HEK293 (cell line): ENCODE results near the gene CAMK2N2.

Experiments
- BCL11B ChIP-seq: fragments of 450-650 bp; formaldehyde crosslinking; IDR thresholded peaks from 2 replicates; pipeline ENCODE4 v1.5.1; 2016; ENCODE audit warnings: low read depth, missing biosample characterization, missing genetic modification characterization
- IKZF3 ChIP-seq: fragments of 450-650 bp; IDR thresholded peaks from 2 replicates; pipeline ENCODE4 v1.5.0; 2018; ENCODE audit warnings: missing biosample characterization, mild to moderate bottlenecking, missing genetic modification characterization, moderate library complexity
- KLF1 ChIP-seq: fragments of 450-650 bp; formaldehyde crosslinking; IDR thresholded peaks from 2 replicates; pipeline ENCODE4 v1.5.1; 2016; ENCODE audit warnings: missing biosample characterization, missing genetic modification characterization
- KLF16 ChIP-seq: fragments of 450-650 bp; formaldehyde crosslinking; IDR thresholded peaks from 2 replicates; pipeline ENCODE4 v1.5.1; 2017; ENCODE audit warnings: missing biosample characterization, missing genetic modification characterization
- KLF7 ChIP-seq: fragments of 450-650 bp; formaldehyde crosslinking; IDR thresholded peaks from 2 replicates; pipeline ENCODE4 v1.5.1; 2016; ENCODE audit warnings: missing biosample characterization, missing genetic modification characterization, borderline replicate concordance
- OVOL3 ChIP-seq: fragments of 450-650 bp; formaldehyde crosslinking; IDR thresholded peaks from 2 replicates; pipeline ENCODE4 v1.5.1; 2016; ENCODE audit warnings: missing biosample characterization, missing genetic modification characterization
- SP2 ChIP-seq: fragments of 450-650 bp; formaldehyde crosslinking; IDR thresholded peaks from 2 replicates; pipeline ENCODE4 v1.5.1; 2016; ENCODE audit warnings: missing biosample characterization, missing genetic modification characterization
- WT1 ChIP-seq: fragments of 450-650 bp; formaldehyde crosslinking; IDR thresholded peaks from 2 replicates; pipeline ENCODE4 v1.5.1; 2016; ENCODE audit warnings: missing biosample characterization, missing genetic modification characterization
- ZBTB7A ChIP-seq: fragments of 450-650 bp; formaldehyde crosslinking; IDR thresholded peaks from 2 replicates; pipeline ENCODE4 v1.5.1; 2016; ENCODE audit warnings: low read depth, missing biosample characterization, missing genetic modification characterization
- ZEB2 ChIP-seq: fragments of 450-650 bp; formaldehyde crosslinking; IDR thresholded peaks from 2 replicates; pipeline ENCODE4 v1.5.1; 2016; ENCODE audit warnings: missing biosample characterization, missing genetic modification characterization
- ZFHX2 ChIP-seq: fragments of 450-650 bp; formaldehyde crosslinking; conservative IDR thresholded peaks from 2 replicates; pipeline ENCODE4 v1.5.1; 2016; ENCODE audit warnings: missing biosample characterization, missing genetic modification characterization
- ZNF112 ChIP-seq: fragments of 450-650 bp; formaldehyde crosslinking; IDR thresholded peaks from 2 replicates; pipeline ENCODE4 v1.5.0; 2017; ENCODE audit warnings: missing biosample characterization, missing genetic modification characterization
- ZNF48 ChIP-seq: fragments of 450-650 bp; formaldehyde crosslinking; IDR thresholded peaks from 2 replicates; pipeline ENCODE4 v1.5.1; 2016; ENCODE audit warnings: missing biosample characterization, missing genetic modification characterization
- ZNF558 ChIP-seq: fragments of 450-650 bp; formaldehyde crosslinking; IDR thresholded peaks from 2 replicates; pipeline ENCODE4 v1.5.1; 2016; ENCODE audit warnings: missing biosample characterization, missing genetic modification characterization
- ZNF571 ChIP-seq: fragments of 450-650 bp; formaldehyde crosslinking; IDR thresholded peaks from 2 replicates; pipeline ENCODE4 v1.5.0; 2017; ENCODE audit warnings: missing biosample characterization, missing genetic modification characterization
- ZNF658 ChIP-seq: fragments of 450-650 bp; formaldehyde crosslinking; IDR thresholded peaks from 2 replicates; pipeline ENCODE4; 2016; ENCODE audit warnings: missing biosample characterization, missing genetic modification characterization
- ZXDB ChIP-seq: fragments of 450-650 bp; formaldehyde crosslinking; IDR thresholded peaks from 2 replicates; pipeline ENCODE4 v1.5.1; 2016; ENCODE audit warnings: missing biosample characterization, missing genetic modification characterization
- TF ChIP-seq, protein P1 (sequence below): fragments of 450-650 bp; formaldehyde crosslinking; IDR thresholded peaks from 2 replicates; pipeline ENCODE4 v1.5.1; 2016; ENCODE audit warnings: missing biosample characterization, missing genetic modification characterization
- TF ChIP-seq, protein P2 (sequence below): fragments of 450-650 bp; formaldehyde crosslinking; conservative IDR thresholded peaks from 2 replicates; pipeline ENCODE4 v1.5.1; 2016; ENCODE audit warnings: low read depth, missing biosample characterization, missing genetic modification characterization
- TF ChIP-seq, protein P3 (sequence below): fragments of 450-650 bp; formaldehyde crosslinking; IDR thresholded peaks from 2 replicates; pipeline ENCODE4 v1.5.1; 2016; ENCODE audit warnings: missing biosample characterization, missing genetic modification characterization
- TF ChIP-seq, protein P4 (sequence below): fragments of 450-650 bp; formaldehyde crosslinking; IDR thresholded peaks from 2 replicates; pipeline ENCODE4 v1.5.1; 2017; ENCODE audit warnings: missing biosample characterization, mild to moderate bottlenecking, missing genetic modification characterization, moderate library complexity
- TF ChIP-seq, protein P5 (sequence below): fragments of 450-650 bp; formaldehyde crosslinking; IDR thresholded peaks from 2 replicates; pipeline ENCODE4 v1.5.1; 2017; ENCODE audit warnings: missing biosample characterization, missing genetic modification characterization
- TF ChIP-seq, protein P6 (sequence below): fragments of 450-650 bp; formaldehyde crosslinking; IDR thresholded peaks from 2 replicates; pipeline ENCODE4 v1.5.1; 2016; ENCODE audit warnings: missing biosample characterization, missing genetic modification characterization

The CAMK2N2 gene

DNA sequence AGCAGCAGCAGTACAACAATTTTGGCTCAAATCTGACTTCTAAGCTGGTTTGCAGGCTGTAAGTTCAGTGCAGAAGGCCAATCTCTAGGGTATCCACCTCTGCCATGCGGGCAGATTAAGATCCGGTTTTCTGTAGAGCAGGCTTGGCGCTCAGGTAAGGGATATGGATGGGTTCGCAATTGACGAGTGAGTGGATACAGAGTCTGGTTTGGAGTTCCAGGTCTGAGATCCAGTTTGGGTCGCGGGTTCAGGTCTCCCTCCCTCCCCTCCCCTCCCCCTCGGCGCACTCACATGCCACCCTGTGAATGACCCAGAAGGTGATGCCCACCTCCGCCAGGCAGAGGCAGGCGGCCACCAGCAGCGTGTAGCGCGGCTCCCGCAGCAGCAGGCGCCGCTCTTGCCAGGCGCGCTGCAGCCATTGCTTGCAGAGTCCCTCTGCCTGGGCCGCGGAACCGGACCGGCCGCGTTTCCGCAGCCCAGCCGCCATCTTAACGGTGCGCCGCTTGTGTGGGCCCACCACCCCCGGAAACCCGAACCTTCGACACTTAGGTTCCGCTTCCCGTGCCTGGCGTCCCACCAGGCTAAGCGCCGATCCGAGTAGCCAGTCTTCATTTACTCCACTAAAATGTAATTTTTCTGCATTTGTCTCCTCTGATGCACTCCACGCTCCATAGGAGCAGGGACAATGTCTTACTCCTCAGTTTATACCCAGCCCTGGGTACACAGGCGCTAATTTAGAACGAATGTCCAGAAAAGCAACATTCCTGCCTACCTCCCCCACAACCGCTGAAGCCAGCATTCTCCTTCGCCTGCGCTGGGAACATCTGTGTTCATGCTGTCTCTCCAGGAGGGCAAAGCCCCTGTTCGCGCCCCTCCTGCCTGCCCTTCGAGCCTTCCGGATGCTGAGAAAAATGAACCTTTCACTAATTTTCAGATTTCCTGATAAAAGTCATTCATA, 12.6 kb downstream of the CAMK2N2 start, which contains the start of gene ALG3 (continued):
- TF ChIP-seq, protein P1, sequence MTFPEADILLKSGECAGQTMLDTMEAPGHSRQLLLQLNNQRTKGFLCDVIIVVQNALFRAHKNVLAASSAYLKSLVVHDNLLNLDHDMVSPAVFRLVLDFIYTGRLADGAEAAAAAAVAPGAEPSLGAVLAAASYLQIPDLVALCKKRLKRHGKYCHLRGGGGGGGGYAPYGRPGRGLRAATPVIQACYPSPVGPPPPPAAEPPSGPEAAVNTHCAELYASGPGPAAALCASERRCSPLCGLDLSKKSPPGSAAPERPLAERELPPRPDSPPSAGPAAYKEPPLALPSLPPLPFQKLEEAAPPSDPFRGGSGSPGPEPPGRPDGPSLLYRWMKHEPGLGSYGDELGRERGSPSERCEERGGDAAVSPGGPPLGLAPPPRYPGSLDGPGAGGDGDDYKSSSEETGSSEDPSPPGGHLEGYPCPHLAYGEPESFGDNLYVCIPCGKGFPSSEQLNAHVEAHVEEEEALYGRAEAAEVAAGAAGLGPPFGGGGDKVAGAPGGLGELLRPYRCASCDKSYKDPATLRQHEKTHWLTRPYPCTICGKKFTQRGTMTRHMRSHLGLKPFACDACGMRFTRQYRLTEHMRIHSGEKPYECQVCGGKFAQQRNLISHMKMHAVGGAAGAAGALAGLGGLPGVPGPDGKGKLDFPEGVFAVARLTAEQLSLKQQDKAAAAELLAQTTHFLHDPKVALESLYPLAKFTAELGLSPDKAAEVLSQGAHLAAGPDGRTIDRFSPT (tag by site-specific recombination) = peak; percentile 82; the same call in 1 of the 2 replicates
- TF ChIP-seq ZNF48 (tag by site-specific recombination) = no peak
- TF ChIP-seq ZNF658 = 0 out of 2 replicates have a peak, but pooled peaks have one; percentile 13
- TF ChIP-seq KLF16 (tag by site-specific recombination) = peak; percentile 92
- TF ChIP-seq, protein P2, sequence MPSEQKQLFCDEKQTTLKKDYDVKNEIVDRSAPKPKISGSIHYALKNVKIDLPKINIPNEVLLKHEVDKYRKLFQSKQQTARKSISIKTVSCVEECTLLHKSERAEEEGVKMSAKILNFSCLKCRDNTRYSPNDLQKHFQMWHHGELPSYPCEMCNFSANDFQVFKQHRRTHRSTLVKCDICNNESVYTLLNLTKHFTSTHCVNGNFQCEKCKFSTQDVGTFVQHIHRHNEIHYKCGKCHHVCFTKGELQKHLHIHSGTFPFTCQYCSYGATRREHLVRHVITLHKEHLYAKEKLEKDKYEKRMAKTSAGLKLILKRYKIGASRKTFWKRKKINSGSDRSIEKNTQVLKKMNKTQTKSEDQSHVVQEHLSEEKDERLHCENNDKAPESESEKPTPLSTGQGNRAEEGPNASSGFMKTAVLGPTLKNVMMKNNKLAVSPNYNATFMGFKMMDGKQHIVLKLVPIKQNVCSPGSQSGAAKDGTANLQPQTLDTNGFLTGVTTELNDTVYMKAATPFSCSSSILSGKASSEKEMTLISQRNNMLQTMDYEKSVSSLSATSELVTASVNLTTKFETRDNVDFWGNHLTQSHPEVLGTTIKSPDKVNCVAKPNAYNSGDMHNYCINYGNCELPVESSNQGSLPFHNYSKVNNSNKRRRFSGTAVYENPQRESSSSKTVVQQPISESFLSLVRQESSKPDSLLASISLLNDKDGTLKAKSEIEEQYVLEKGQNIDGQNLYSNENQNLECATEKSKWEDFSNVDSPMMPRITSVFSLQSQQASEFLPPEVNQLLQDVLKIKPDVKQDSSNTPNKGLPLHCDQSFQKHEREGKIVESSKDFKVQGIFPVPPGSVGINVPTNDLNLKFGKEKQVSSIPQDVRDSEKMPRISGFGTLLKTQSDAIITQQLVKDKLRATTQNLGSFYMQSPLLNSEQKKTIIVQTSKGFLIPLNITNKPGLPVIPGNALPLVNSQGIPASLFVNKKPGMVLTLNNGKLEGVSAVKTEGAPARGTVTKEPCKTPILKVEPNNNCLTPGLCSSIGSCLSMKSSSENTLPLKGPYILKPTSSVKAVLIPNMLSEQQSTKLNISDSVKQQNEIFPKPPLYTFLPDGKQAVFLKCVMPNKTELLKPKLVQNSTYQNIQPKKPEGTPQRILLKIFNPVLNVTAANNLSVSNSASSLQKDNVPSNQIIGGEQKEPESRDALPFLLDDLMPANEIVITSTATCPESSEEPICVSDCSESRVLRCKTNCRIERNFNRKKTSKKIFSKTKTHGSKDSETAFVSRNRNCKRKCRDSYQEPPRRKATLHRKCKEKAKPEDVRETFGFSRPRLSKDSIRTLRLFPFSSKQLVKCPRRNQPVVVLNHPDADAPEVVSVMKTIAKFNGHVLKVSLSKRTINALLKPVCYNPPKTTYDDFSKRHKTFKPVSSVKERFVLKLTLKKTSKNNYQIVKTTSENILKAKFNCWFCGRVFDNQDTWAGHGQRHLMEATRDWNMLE (tag by site-specific recombination) = 0 out of 2 replicates have a peak, but pooled peaks have one; percentile 26
- 0 out of 2 replicates have a peak, but pooled peaks have one; percentile 24 for TF ChIP-seq WT1 (tag by site-specific recombination)
- peak; percentile 47; the same call in 1 of the 2 replicates for TF ChIP-seq ZEB2
- peak; percentile 42; the same call in 1 of the 2 replicates for TF ChIP-seq KLF7 (tag by site-specific recombination)
- peak; percentile 8; the same call in 1 of the 2 replicates for TF ChIP-seq IKZF3 (tag by site-specific recombination)
- peak; percentile 79 for TF ChIP-seq ZFHX2 (tag by site-specific recombination)
- TF ChIP-seq KLF1 (tag by site-specific recombination) = 0 out of 2 replicates have a peak, but pooled peaks have one; percentile 21
- peak; percentile 33; the same call in 1 of the 2 replicates for TF ChIP-seq BCL11B
- TF ChIP-seq ZNF112 (tag by site-specific recombination) = no peak
- TF ChIP-seq, protein P3, sequence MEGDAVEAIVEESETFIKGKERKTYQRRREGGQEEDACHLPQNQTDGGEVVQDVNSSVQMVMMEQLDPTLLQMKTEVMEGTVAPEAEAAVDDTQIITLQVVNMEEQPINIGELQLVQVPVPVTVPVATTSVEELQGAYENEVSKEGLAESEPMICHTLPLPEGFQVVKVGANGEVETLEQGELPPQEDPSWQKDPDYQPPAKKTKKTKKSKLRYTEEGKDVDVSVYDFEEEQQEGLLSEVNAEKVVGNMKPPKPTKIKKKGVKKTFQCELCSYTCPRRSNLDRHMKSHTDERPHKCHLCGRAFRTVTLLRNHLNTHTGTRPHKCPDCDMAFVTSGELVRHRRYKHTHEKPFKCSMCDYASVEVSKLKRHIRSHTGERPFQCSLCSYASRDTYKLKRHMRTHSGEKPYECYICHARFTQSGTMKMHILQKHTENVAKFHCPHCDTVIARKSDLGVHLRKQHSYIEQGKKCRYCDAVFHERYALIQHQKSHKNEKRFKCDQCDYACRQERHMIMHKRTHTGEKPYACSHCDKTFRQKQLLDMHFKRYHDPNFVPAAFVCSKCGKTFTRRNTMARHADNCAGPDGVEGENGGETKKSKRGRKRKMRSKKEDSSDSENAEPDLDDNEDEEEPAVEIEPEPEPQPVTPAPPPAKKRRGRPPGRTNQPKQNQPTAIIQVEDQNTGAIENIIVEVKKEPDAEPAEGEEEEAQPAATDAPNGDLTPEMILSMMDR (tag by site-specific recombination) = peak; percentile 46; the same call in 1 of the 2 replicates
- peak; percentile 77 for TF ChIP-seq ZXDB (tag by site-specific recombination)
- peak; percentile 55 for TF ChIP-seq SP2 (tag by site-specific recombination)
- TF ChIP-seq, protein P4, sequence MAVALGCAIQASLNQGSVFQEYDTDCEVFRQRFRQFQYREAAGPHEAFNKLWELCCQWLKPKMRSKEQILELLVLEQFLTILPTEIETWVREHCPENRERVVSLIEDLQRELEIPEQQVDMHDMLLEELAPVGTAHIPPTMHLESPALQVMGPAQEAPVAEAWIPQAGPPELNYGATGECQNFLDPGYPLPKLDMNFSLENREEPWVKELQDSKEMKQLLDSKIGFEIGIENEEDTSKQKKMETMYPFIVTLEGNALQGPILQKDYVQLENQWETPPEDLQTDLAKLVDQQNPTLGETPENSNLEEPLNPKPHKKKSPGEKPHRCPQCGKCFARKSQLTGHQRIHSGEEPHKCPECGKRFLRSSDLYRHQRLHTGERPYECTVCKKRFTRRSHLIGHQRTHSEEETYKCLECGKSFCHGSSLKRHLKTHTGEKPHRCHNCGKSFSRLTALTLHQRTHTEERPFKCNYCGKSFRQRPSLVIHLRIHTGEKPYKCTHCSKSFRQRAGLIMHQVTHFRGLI (tag by site-specific recombination) = peak; percentile 38; the same call in 1 of the 2 replicates
- TF ChIP-seq ZNF558 (tag by site-specific recombination) = 0 out of 2 replicates have a peak, but pooled peaks have one; percentile 21
- no peak for TF ChIP-seq ZNF571 (tag by site-specific recombination)
- TF ChIP-seq ZBTB7A (tag by site-specific recombination) = peak; percentile 93
- peak; percentile 54; the same call in 1 of the 2 replicates for TF ChIP-seq OVOL3 (tag by site-specific recombination)
- TF ChIP-seq, protein P5, sequence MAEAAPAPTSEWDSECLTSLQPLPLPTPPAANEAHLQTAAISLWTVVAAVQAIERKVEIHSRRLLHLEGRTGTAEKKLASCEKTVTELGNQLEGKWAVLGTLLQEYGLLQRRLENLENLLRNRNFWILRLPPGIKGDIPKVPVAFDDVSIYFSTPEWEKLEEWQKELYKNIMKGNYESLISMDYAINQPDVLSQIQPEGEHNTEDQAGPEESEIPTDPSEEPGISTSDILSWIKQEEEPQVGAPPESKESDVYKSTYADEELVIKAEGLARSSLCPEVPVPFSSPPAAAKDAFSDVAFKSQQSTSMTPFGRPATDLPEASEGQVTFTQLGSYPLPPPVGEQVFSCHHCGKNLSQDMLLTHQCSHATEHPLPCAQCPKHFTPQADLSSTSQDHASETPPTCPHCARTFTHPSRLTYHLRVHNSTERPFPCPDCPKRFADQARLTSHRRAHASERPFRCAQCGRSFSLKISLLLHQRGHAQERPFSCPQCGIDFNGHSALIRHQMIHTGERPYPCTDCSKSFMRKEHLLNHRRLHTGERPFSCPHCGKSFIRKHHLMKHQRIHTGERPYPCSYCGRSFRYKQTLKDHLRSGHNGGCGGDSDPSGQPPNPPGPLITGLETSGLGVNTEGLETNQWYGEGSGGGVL = no peak
- TF ChIP-seq, protein P6, sequence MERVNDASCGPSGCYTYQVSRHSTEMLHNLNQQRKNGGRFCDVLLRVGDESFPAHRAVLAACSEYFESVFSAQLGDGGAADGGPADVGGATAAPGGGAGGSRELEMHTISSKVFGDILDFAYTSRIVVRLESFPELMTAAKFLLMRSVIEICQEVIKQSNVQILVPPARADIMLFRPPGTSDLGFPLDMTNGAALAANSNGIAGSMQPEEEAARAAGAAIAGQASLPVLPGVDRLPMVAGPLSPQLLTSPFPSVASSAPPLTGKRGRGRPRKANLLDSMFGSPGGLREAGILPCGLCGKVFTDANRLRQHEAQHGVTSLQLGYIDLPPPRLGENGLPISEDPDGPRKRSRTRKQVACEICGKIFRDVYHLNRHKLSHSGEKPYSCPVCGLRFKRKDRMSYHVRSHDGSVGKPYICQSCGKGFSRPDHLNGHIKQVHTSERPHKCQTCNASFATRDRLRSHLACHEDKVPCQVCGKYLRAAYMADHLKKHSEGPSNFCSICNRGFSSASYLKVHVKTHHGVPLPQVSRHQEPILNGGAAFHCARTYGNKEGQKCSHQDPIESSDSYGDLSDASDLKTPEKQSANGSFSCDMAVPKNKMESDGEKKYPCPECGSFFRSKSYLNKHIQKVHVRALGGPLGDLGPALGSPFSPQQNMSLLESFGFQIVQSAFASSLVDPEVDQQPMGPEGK = peak; percentile 33
